CD14-positive monocyte (primary cell): ENCODE data around the gene SYNPO2. TPM values are rescaled to one million over a fixed set of nuclear protein-coding genes. Genes with fewer than 3 reads are reported as not detected.
A peak's percentile ranks its signal among the peaks of the same experiment; 100 is the strongest.

Experiments used
- DNase-seq, 3 donors: peaks; one replicate each; pipeline ENCODE4 v3.0.0-alpha.2; 2011 to 2022
- H2AFZ ChIP-seq: 2 replicates; pipeline ENCODE4 v1.6.0; 2012; ENCODE audit warnings: mild to moderate bottlenecking, low read depth, low read length, inconsistent platforms; ENCODE audit not compliant: insufficient read depth, poor library complexity, severe bottlenecking
- H3K27ac ChIP-seq, 2 donors: 1 replicate in 1 of 2; 2 replicates in 1 of 2; pipeline ENCODE4 v1.5.1; 2012 to 2013; ENCODE audit warnings: low read length in 2 of 2, control low read depth in 1 of 2, inconsistent platforms in 1 of 2, low read depth in 1 of 2, mild to moderate bottlenecking in 1 of 2
- H3K27me3 ChIP-seq, 2 donors: one replicate each; pipeline versions ENCODE4 v1.6.0 to v1.6.1; 2011 to 2013; ENCODE audit warnings: low read length in 2 of 2; ENCODE audit not compliant: control insufficient read depth in 2 of 2, insufficient read depth in 2 of 2
- H3K36me3 ChIP-seq, 2 donors: replicated peaks in 1 of 2; 1 replicate in 1 of 2; 2 replicates in 1 of 2; pipeline versions ENCODE4 v1.5.1 to v1.6.1; 2012 to 2013; ENCODE audit warnings: low read length in 2 of 2, control low read depth in 1 of 2, inconsistent platforms in 1 of 2, mild to moderate bottlenecking in 1 of 2; ENCODE audit not compliant: insufficient read depth in 2 of 2, control insufficient read depth in 1 of 2
- H3K4me1 ChIP-seq, 2 donors: 1 replicate in 1 of 2; 2 replicates in 1 of 2; pipeline versions ENCODE4 v1.5.1 to v1.6.1; 2012 to 2013; ENCODE audit warnings: low read length in 2 of 2, control low read depth in 1 of 2, inconsistent platforms in 1 of 2, mild to moderate bottlenecking in 1 of 2, moderate library complexity in 1 of 2; ENCODE audit not compliant: insufficient read depth in 2 of 2, control insufficient read depth in 1 of 2
- H3K4me2 ChIP-seq: replicated peaks from 2 replicates; pipeline ENCODE3; 2012; ENCODE audit warnings: low read length, moderate library complexity, mild to moderate bottlenecking; ENCODE audit not compliant: poor library complexity, severe bottlenecking; ENCODE audit errors: extremely low read depth
- H3K4me3 ChIP-seq, 3 experiments: fragments of 200-600 bp in 1 of 3; sonication (generic) in 1 of 3; replicated peaks in 1 of 3; 1 replicate in 2 of 3; 2 replicates in 1 of 3; pipeline ENCODE4 v1.5.1; 2011 to 2013; ENCODE audit warnings: low read length in 3 of 3, mild to moderate bottlenecking in 3 of 3, control low read depth in 2 of 3, low read depth in 2 of 3, inconsistent platforms in 1 of 3, moderate library complexity in 1 of 3
- H3K79me2 ChIP-seq: 2 replicates; pipeline ENCODE4 v1.6.0; 2012; ENCODE audit warnings: mild to moderate bottlenecking, control low read depth, inconsistent platforms, low read length, moderate library complexity; ENCODE audit not compliant: insufficient read depth
- H3K9ac ChIP-seq: 2 replicates; pipeline ENCODE4 v1.6.0; 2017; ENCODE audit warnings: low read length, mild to moderate bottlenecking; ENCODE audit not compliant: insufficient read depth, poor library complexity, severe bottlenecking
- H3K9me3 ChIP-seq, 2 donors: replicated peaks in 1 of 2; 1 replicate in 1 of 2; 2 replicates in 1 of 2; pipeline versions ENCODE4 v1.5.1 to v1.6.1; 2012 to 2013; ENCODE audit warnings: low read length in 2 of 2, control low read depth in 1 of 2; ENCODE audit not compliant: control insufficient read depth in 1 of 2, insufficient read depth in 1 of 2
- H4K20me1 ChIP-seq: 2 replicates; pipeline ENCODE4 v1.6.0; 2012; ENCODE audit warnings: mild to moderate bottlenecking, low read length, control low read depth, moderate library complexity; ENCODE audit not compliant: insufficient read depth
- H3K27ac Mint-ChIP-seq, 7 donors: one replicate each; pipeline ENCODE4 v1.8.0; 2020; ENCODE audit warnings: mild to moderate bottlenecking in 7 of 7, mixed read lengths in 7 of 7, moderate library complexity in 6 of 7, inconsistent platforms in 2 of 7
- H3K27me3 Mint-ChIP-seq, 3 donors: one replicate each; pipeline ENCODE4 v1.8.0; 2021 to 2022; ENCODE audit warnings: low read depth in 3 of 3, mild to moderate bottlenecking in 3 of 3, mixed read lengths in 3 of 3, moderate library complexity in 3 of 3, inconsistent platforms in 1 of 3
- H3K36me3 Mint-ChIP-seq, 2 donors: one replicate each; pipeline ENCODE4 v1.8.0; 2020; ENCODE audit warnings: mixed read lengths in 2 of 2, inconsistent platforms in 1 of 2, mild to moderate bottlenecking in 1 of 2
- H3K4me1 Mint-ChIP-seq: one replicate; pipeline ENCODE4 v1.8.0; 2020; ENCODE audit warnings: mild to moderate bottlenecking, mixed read lengths
- H3K4me3 Mint-ChIP-seq, 2 donors: one replicate each; pipeline ENCODE4 v1.8.0; 2020; ENCODE audit warnings: mild to moderate bottlenecking in 2 of 2, mixed read lengths in 2 of 2, moderate library complexity in 1 of 2
- H3K9me3 Mint-ChIP-seq, 7 donors: one replicate each; pipeline ENCODE4 v1.8.0; 2020 to 2022; ENCODE audit warnings: mixed read lengths in 7 of 7, mild to moderate bottlenecking in 6 of 7, moderate library complexity in 6 of 7, inconsistent platforms in 2 of 7
- CTCF ChIP-seq: fragments of 200-600 bp; IDR thresholded peaks from one replicate; pipeline ENCODE4 v1.8.0; 2022; ENCODE audit warnings: antibody characterized with exemption, mild to moderate bottlenecking
- WGBS: methylation state at CpG from one replicate; pipeline ENCODE4 v1.1.5; 2013; ENCODE audit warnings: missing lambda C conversion rate; ENCODE audit not compliant: insufficient coverage; 5-methylcytosine and 5-hydroxymethylcytosine counted together
- intact Hi-C, 2 donors: fragments of 100-400 bp; cut with micrococcal nuclease; formaldehyde crosslinking; loops; one replicate each; pipeline versions ENCODE4 v1.15.0 to v1.15.1; 2023
- polyA plus RNA-seq, 3 donors: library from polyadenylated mRNA; depleted of rRNA in 1 of 3; unstranded in 2 of 3; stranded (reverse) in 1 of 3; fragments of 300-500 nt in 2 of 3; fragments of >200 nt in 1 of 3; fragmentation: Illumina TruSeq in 2 of 3; gene quantifications; 1 replicate in 2 of 3; 2 replicates in 1 of 3; pipeline ENCODE4 v1.2.3, GENCODE V29; 2012 to 2021

The SYNPO2 gene
- polyA plus RNA-seq, 3 donors, result 0.04 TPM; not detected in 2

GRCh38 chr4:119041396-119041795 is 152.7 kb downstream of the SYNPO2 start:
- no peak overlapping the region for H3K4me3 ChIP-seq
- H3K27me3 Mint-ChIP-seq, result no peaks in the 10 kb centered on the region
- peaks cover 15% of the 10 kb centered on the region in 2 donors for H3K4me1 ChIP-seq
- H3K36me3 Mint-ChIP-seq, result no peaks in the 10 kb centered on the region
- no peak overlapping the region for H2AFZ ChIP-seq
- H3K4me2 ChIP-seq, result no peak overlapping the region
- H4K20me1 ChIP-seq, result no peaks in the 10 kb centered on the region
- H3K4me1 Mint-ChIP-seq, result peaks cover 18% of the 10 kb centered on the region
- WGBS, result no CpG with 5 or more reads among the region's 2 CpGs
- no peak overlapping the region for H3K9ac ChIP-seq
- H3K9me3 Mint-ChIP-seq, result no peaks in the 10 kb centered on the region
- no peaks in the 10 kb centered on the region for H3K79me2 ChIP-seq
- intact Hi-C loops, result loop anchor here in 1 of 2 donors (5.0 to 10.0 kb wide), 2 partner anchors 83 to 246 kb away; no protein-coding TSS in a partner anchor
- no peak for DNase-seq
- H3K27me3 ChIP-seq, result no peaks in the 10 kb centered on the region
- H3K27ac Mint-ChIP-seq, result no peak overlapping the region
- H3K4me3 Mint-ChIP-seq, result no peak overlapping the region
- no peaks in the 10 kb centered on the region for H3K36me3 ChIP-seq
- TF ChIP-seq CTCF, result no peak
- no peak overlapping the region for H3K27ac ChIP-seq
- H3K9me3 ChIP-seq, result no peaks in the 10 kb centered on the region

GRCh38 chr4:119041951-119042560 is 153.4 kb downstream of the SYNPO2 start:
- H3K4me3 Mint-ChIP-seq, result no peak overlapping the region
- H3K4me2 ChIP-seq, result no peak overlapping the region

More at GRCh38 chr4:119041951-119042560, 153.4 kb downstream of the SYNPO2 start:
- Histone ChIP-seq H3K9ac (no peak overlapping the region), H4K20me1 (no peaks in the 10 kb centered on the region), H3K4me3 (no peak overlapping the region), H3K4me1 (peaks cover 15% of the 10 kb centered on the region in 2 donors), H3K79me2 (no peaks in the 10 kb centered on the region), H3K36me3 (no peaks in the 10 kb centered on the region), H2AFZ (peak overlapping the region; percentile 25), H3K27ac (no peak overlapping the region), H3K27me3 (no peaks in the 10 kb centered on the region), H3K9me3 (no peaks in the 10 kb centered on the region)
- H3K4me1 Mint-ChIP-seq, result peaks cover 18% of the 10 kb centered on the region
- no peaks in the 10 kb centered on the region for H3K36me3 Mint-ChIP-seq
- 0% methylated on average over 4 of the region's 6 CpGs for WGBS
- intact Hi-C loops, result loop anchor here in 1 of 2 donors (5.0 to 10.0 kb wide), 2 partner anchors 83 to 245 kb away; no protein-coding TSS in a partner anchor
- TF ChIP-seq CTCF, result peak; percentile 72
- DNase-seq, result peak; percentile 54 to 75 (median 71)
- H3K27ac Mint-ChIP-seq, result no peak overlapping the region
- no peaks in the 10 kb centered on the region for H3K9me3 Mint-ChIP-seq
- H3K27me3 Mint-ChIP-seq, result no peaks in the 10 kb centered on the region
